WTC11 (cell line): ENCODE data around the gene P2RY1. TPM values are rescaled to one million over a fixed set of nuclear protein-coding genes. Genes with fewer than 3 reads are reported as not detected.

Experiments
- ATAC-seq: fragments of 200-7000 bp; cut with Tn5 transposase; 2 replicates; pipeline ENCODE4 v1.10.0; 2021; ENCODE audit warnings: mild to moderate bottlenecking, moderate library complexity
- CTCF ChIA-PET: fragments of 300-600 bp; sonication (Branson Sonifier 250); formaldehyde crosslinking; loops from one replicate; lab custom pipeline; 2021; ENCODE audit warnings: antibody characterized with exemption; lab: Charles Lee
- POLR2A ChIA-PET: fragments of 350-600 bp; sonication (Branson Sonifier 250); formaldehyde crosslinking; loops from one replicate; lab custom pipeline; 2021; ENCODE audit warnings: antibody characterized with exemption; lab: Charles Lee
- DNase-seq: peaks from one replicate; pipeline ENCODE4 v3.0.0; 2021; ENCODE audit warnings: low spot score
- H3K27ac Mint-ChIP-seq: 2 replicates; pipeline ENCODE4 v1.8.0; 2021; ENCODE audit warnings: mixed read lengths
- H3K27me3 Mint-ChIP-seq: 2 replicates; pipeline ENCODE4 v1.8.0; 2021; ENCODE audit warnings: low read depth, mild to moderate bottlenecking, moderate library complexity, mixed read lengths
- H3K36me3 Mint-ChIP-seq: 2 replicates; pipeline ENCODE4 v1.8.0; 2021; ENCODE audit warnings: mixed read lengths
- H3K4me1 Mint-ChIP-seq: 2 replicates; pipeline ENCODE4 v1.8.0; 2022; ENCODE audit warnings: mixed read lengths
- H3K4me3 Mint-ChIP-seq: 2 replicates; pipeline ENCODE4 v1.8.0; 2021; ENCODE audit warnings: mild to moderate bottlenecking, moderate library complexity, mixed read lengths
- H3K9me3 Mint-ChIP-seq: 2 replicates; pipeline ENCODE4 v1.8.0; 2021; ENCODE audit warnings: mixed read lengths
- EMX1 ChIP-seq: fragments of 250-450 bp; sonication (Bioruptor Pico); IDR thresholded peaks from 2 replicates; pipeline ENCODE4 v1.8.0; 2021; ENCODE audit warnings: mild to moderate bottlenecking
- FOXJ3 ChIP-seq: sonication (generic); formaldehyde crosslinking; IDR thresholded peaks from 2 replicates; pipeline ENCODE4 v1.9.0; 2021; ENCODE audit warnings: missing genetic modification reagents, mild to moderate bottlenecking, borderline replicate concordance
- FOXP1 ChIP-seq: sonication (generic); formaldehyde crosslinking; IDR thresholded peaks from 2 replicates; pipeline ENCODE4 v1.8.0; 2022; ENCODE audit warnings: missing genetic modification reagents, mild to moderate bottlenecking, moderate library complexity, borderline replicate concordance
- HMGA2 ChIP-seq: fragments of 250-450 bp; sonication (Bioruptor Pico); IDR thresholded peaks from 2 replicates; pipeline ENCODE4 v1.4.0; 2021; ENCODE audit warnings: mild to moderate bottlenecking, moderate library complexity
- MYBL2 ChIP-seq: sonication (generic); formaldehyde crosslinking; IDR thresholded peaks from 2 replicates; pipeline ENCODE4 v1.8.1; 2023; ENCODE audit warnings: mild to moderate bottlenecking, moderate library complexity, missing genetic modification reagents
- NFYB ChIP-seq: sonication (generic); formaldehyde crosslinking; conservative IDR thresholded peaks from 2 replicates; pipeline ENCODE4 v1.8.0; 2022; ENCODE audit warnings: low read depth, missing genetic modification reagents
- NR1H2 ChIP-seq: sonication (generic); formaldehyde crosslinking; IDR thresholded peaks from 2 replicates; pipeline ENCODE4 v1.9.0; 2021; ENCODE audit warnings: mild to moderate bottlenecking, moderate library complexity, missing genetic modification reagents
- SMAD3 ChIP-seq: sonication (generic); formaldehyde crosslinking; IDR thresholded peaks from 2 replicates; pipeline ENCODE4 v1.8.0; 2022; ENCODE audit warnings: missing genetic modification reagents, mild to moderate bottlenecking, borderline replicate concordance
- SOX15 ChIP-seq: fragments of 250-450 bp; sonication (Bioruptor Pico); IDR thresholded peaks from 2 replicates; pipeline ENCODE4 v1.9.0; 2021; ENCODE audit warnings: mild to moderate bottlenecking
- SP1 ChIP-seq: sonication (generic); formaldehyde crosslinking; conservative IDR thresholded peaks from 2 replicates; pipeline ENCODE4 v1.8.1; 2022; ENCODE audit warnings: missing genetic modification reagents
- TCF7 ChIP-seq: sonication (generic); formaldehyde crosslinking; IDR thresholded peaks from 2 replicates; pipeline ENCODE4 v1.8.0; 2022; ENCODE audit warnings: mild to moderate bottlenecking, low read depth, missing genetic modification reagents, moderate library complexity
- TEAD1 ChIP-seq: sonication (generic); formaldehyde crosslinking; IDR thresholded peaks from 2 replicates; pipeline ENCODE4 v1.8.0; 2022; ENCODE audit warnings: mild to moderate bottlenecking, missing genetic modification reagents
- ZNF121 ChIP-seq: sonication (generic); formaldehyde crosslinking; IDR thresholded peaks from 2 replicates; pipeline ENCODE4 v1.8.0; 2023; ENCODE audit warnings: missing genetic modification reagents
- total RNA-seq: library from RNA; stranded (reverse); gene quantifications from 3 replicates; pipeline ENCODE4 v1.2.3, GENCODE V29; 2021
- TF ChIP-seq, protein P1 (sequence below): sonication (generic); formaldehyde crosslinking; IDR thresholded peaks from 2 replicates; pipeline ENCODE4 v1.8.0; 2022; ENCODE audit warnings: mild to moderate bottlenecking, missing genetic modification reagents
- TF ChIP-seq, protein P2 (sequence below): sonication (generic); formaldehyde crosslinking; IDR thresholded peaks from 2 replicates; pipeline ENCODE4 v1.8.0; 2023; ENCODE audit warnings: mild to moderate bottlenecking, missing genetic modification reagents
- TF ChIP-seq, protein P3 (sequence below): sonication (generic); formaldehyde crosslinking; IDR thresholded peaks from 2 replicates; pipeline ENCODE4 v1.8.1; 2023; ENCODE audit warnings: mild to moderate bottlenecking, moderate library complexity, missing genetic modification reagents

The P2RY1 gene
- total RNA-seq, 1 experiment from 2014 or later = 47.2 TPM

DNA sequence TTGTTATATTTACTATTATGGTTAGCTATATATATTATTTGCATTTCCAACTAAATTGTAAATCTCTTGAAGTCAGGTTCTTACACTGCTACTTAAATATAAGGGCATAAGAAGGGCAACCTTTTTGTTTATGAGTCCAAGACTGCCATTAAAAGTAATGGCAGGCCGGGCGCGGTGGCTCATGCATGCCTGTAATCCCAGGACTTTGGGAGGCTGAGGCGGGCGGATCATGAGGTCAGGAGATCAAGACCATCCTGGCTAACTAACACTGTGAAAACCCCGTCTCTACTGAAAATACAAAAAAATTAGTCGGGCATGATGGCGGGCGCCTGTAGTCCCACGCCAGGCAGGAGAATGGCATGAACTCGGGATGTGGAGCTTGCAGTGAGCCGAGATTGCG, 2.9 kb upstream of the P2RY1 start:
- Mint-ChIP-seq H3K9me3 (peaks cover 3% of the 10 kb centered on the region; the same call in 1 of the 2 replicates), H3K4me3 (no peak overlapping the region), H3K27me3 (peaks cover 11% of the 10 kb centered on the region), H3K27ac (no peak overlapping the region), H3K36me3 (peaks cover 15% of the 10 kb centered on the region), H3K4me1 (peaks cover 23% of the 10 kb centered on the region)
- no peak for ATAC-seq
- CTCF ChIA-PET = no interaction called here
- POLR2A ChIA-PET = no interaction called here
- no peak for TF ChIP-seq SMAD3
- TF ChIP-seq NR1H2 (CRISPR knock-in tag) = no peak
- no peak for TF ChIP-seq SOX15 (CRISPR knock-in tag)
- TF ChIP-seq, protein P1, sequence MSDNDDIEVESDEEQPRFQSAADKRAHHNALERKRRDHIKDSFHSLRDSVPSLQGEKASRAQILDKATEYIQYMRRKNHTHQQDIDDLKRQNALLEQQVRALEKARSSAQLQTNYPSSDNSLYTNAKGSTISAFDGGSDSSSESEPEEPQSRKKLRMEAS (CRISPR knock-in tag) = no peak
- TF ChIP-seq TEAD1 = no peak
- TF ChIP-seq, protein P2, sequence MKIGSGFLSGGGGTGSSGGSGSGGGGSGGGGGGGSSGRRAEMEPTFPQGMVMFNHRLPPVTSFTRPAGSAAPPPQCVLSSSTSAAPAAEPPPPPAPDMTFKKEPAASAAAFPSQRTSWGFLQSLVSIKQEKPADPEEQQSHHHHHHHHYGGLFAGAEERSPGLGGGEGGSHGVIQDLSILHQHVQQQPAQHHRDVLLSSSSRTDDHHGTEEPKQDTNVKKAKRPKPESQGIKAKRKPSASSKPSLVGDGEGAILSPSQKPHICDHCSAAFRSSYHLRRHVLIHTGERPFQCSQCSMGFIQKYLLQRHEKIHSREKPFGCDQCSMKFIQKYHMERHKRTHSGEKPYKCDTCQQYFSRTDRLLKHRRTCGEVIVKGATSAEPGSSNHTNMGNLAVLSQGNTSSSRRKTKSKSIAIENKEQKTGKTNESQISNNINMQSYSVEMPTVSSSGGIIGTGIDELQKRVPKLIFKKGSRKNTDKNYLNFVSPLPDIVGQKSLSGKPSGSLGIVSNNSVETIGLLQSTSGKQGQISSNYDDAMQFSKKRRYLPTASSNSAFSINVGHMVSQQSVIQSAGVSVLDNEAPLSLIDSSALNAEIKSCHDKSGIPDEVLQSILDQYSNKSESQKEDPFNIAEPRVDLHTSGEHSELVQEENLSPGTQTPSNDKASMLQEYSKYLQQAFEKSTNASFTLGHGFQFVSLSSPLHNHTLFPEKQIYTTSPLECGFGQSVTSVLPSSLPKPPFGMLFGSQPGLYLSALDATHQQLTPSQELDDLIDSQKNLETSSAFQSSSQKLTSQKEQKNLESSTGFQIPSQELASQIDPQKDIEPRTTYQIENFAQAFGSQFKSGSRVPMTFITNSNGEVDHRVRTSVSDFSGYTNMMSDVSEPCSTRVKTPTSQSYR (CRISPR knock-in tag) = no peak
- TF ChIP-seq, protein P3, sequence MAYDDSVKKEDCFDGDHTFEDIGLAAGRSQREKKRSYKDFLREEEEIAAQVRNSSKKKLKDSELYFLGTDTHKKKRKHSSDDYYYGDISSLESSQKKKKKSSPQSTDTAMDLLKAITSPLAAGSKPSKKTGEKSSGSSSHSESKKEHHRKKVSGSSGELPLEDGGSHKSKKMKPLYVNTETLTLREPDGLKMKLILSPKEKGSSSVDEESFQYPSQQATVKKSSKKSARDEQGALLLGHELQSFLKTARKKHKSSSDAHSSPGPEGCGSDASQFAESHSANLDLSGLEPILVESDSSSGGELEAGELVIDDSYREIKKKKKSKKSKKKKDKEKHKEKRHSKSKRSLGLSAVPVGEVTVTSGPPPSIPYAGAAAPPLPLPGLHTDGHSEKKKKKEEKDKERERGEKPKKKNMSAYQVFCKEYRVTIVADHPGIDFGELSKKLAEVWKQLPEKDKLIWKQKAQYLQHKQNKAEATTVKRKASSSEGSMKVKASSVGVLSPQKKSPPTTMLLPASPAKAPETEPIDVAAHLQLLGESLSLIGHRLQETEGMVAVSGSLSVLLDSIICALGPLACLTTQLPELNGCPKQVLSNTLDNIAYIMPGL = no peak
- no peak for TF ChIP-seq NFYB (CRISPR knock-in tag)
- no peak for DNase-seq

DNA sequence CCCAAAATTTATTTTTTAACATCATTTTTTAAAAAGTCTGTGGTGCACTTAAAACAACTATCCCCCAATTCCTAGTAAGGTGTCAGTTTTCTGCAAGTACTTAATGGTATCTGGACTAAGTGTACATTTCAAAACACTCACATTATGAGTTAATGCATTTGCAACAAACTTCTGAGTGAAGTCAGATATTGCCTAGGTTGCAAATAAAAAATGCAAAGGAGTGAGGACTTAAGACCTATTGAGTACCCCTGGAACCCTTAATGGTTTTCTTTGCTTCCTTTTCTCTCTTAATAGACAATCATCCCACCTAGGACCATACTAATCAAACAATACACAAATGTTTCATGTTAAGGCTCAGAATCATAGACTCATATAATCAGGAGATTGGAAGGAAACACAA, 1.8 kb upstream of the P2RY1 start:
- no peak for ATAC-seq
- Mint-ChIP-seq H3K27ac (no peak overlapping the region), H3K36me3 (peaks cover 23% of the 10 kb centered on the region), H3K4me1 (peaks cover 32% of the 10 kb centered on the region), H3K27me3 (peaks cover 11% of the 10 kb centered on the region), H3K4me3 (no peak overlapping the region), H3K9me3 (peaks cover 3% of the 10 kb centered on the region; the same call in 1 of the 2 replicates)
- POLR2A ChIA-PET = no interaction called here
- no peak for DNase-seq
- CTCF ChIA-PET = no interaction called here
- TF ChIP-seq MYBL2 (CRISPR knock-in tag) (no peak), EMX1 (CRISPR knock-in tag) (no peak), SP1 (CRISPR knock-in tag) (no peak), FOXP1 (CRISPR knock-in tag) (no peak), FOXJ3 (CRISPR knock-in tag) (no peak), HMGA2 (CRISPR knock-in tag) (no peak)

DNA sequence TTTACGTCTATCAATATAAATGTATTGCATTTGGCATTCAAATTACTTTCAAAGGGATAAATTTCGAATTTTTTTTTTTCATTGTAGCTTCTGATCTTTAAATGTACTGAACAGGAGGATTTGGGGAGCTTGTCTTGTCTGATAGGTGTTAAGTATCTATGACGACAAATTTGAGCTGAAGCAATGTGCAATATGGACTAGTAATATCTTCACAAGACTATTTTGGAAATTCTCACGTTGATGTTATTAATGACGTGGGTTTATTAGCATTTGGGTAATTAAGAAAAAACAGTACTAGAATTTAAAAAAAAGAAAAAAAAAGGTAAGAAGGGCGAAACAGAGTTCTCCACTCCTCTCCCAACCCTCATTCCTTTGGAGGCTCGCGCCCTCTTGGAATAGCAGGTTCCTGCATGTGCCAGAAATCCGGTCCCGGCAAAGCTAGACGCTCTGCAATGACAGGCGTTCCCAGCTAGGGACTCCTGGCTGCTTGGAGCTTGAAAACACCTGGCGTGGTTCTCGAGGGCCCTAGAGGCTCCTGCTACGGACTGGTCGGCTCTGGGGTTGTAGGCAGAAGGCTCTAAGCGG, 648 bp upstream of the P2RY1 start:
- POLR2A ChIA-PET = interaction anchor here (0.5 to 1.9 kb wide), 7 partner anchors 10 to 497 kb away, joined by 3 to 10 read pairs (median 5); no protein-coding TSS in a partner anchor
- peaks cover 11% of the 10 kb centered on the region for H3K27me3 Mint-ChIP-seq
- CTCF ChIA-PET = interaction anchor here (0.7 to 2.2 kb wide), 14 partner anchors 10 to 393 kb away, joined by 3 to 12 read pairs (median 3); no protein-coding TSS in a partner anchor
- no peak for ATAC-seq
- peaks cover 44% of the 10 kb centered on the region for H3K4me1 Mint-ChIP-seq
- DNase-seq = no peak
- TF ChIP-seq TCF7 (CRISPR knock-in tag) = no peak
- TF ChIP-seq ZNF121 (CRISPR knock-in tag) = peak; percentile 88
- TF ChIP-seq, all 79 proteins: peak for 1
- peaks cover 3% of the 10 kb centered on the region; the same call in 1 of the 2 replicates for H3K9me3 Mint-ChIP-seq
- H3K4me3 Mint-ChIP-seq = peak overlapping the region; percentile 91
- peaks cover 35% of the 10 kb centered on the region for H3K36me3 Mint-ChIP-seq
- peak overlapping the region; percentile 91 for H3K27ac Mint-ChIP-seq
